ENCODE measurements around the gene RAB3GAP2.
A peak's percentile ranks its signal among the peaks of the same experiment; 100 is the strongest.

Gene RAB3GAP2

DNA sequence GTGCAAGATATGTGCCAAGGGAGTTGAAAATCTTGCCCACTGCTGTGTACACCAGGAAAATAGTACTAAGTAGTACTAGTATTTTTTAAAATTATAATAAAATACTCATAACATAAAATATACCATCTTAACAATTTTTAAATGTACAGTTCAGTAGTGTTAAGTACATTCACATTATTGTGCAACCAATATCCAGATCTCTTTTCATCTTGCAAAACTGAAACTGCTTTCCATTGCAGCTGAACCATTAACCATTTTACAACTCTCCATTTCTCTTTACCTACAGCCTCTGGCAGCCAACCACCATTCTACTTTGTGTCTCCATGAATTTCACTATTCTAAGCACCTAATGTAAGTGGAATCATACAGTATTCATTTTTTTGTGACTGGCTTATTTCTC, 19.3 kb upstream of the RAB3GAP2 start:
- Histone ChIP-seq H3K36me3 (no peaks in the 10 kb centered on the region), H3K27ac (no peak overlapping the region), H3K9ac (no peak overlapping the region), H3K4me2 (no peak overlapping the region), H3K4me3 (no peak overlapping the region), H3K27me3 (no peaks in the 10 kb centered on the region), H4K20me1 (no peaks in the 10 kb centered on the region), H3K4me1 (no peaks in the 10 kb centered on the region), H3K9me3 (replicated peaks in 1 of 11) (no peaks in the 10 kb centered on the region)
- no peak for TF ChIP-seq Cebpa-rat (IDR thresholded peaks at IDR 0.05)

DNA sequence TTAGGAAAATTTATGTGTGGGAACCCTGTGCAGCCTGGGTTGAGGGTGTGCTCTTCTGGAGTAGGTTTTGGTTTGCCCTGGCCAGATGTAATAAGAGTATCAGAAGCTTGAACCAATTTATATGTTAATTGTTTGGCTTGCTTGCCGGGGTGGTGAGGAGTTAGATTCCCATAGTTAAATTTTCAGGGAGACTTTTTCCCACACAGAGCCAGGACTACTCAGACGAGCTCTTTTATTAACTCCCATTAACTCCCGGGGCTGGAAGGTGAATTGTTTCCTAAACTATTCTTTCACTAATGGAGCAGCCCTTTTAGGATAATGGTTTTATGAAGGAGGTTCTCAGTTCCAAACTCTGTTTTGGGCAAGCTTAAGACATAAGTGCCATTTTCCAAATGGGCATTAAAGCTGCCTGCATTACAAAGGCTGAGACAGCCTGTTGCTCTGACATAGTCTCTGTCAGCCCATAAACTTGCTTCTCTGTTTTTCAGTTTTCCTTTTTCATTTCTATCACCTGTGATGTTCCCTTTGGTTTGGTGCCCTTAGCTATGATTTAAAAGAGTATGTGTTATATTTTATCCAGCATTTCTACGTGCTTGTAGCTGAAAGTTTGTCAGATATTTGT, 18.0 kb upstream of the RAB3GAP2 start:
- Histone ChIP-seq H4K20me1 (no peaks in the 10 kb centered on the region), H3K9me3 (replicated peaks in 1 of 11) (no peaks in the 10 kb centered on the region), H3K9ac (no peak overlapping the region), H3K27ac (no peak overlapping the region), H3K4me3 (no peak overlapping the region), H3K4me2 (no peak overlapping the region), H3K36me3 (no peaks in the 10 kb centered on the region), H3K27me3 (no peaks in the 10 kb centered on the region), H3K4me1 (no peaks in the 10 kb centered on the region)
- no peak for TF ChIP-seq Cebpa-rat (IDR thresholded peaks at IDR 0.05)

- Histone ChIP-seq H3K36me3 (no peaks in the 10 kb centered on the region), H3K27me3 (no peaks in the 10 kb centered on the region), H3K27ac (no peak overlapping the region), H3K9ac (no peak overlapping the region), H3K4me3 (no peak overlapping the region), H3K9me3 (replicated peaks in 1 of 11) (no peaks in the 10 kb centered on the region), H4K20me1 (no peaks in the 10 kb centered on the region), H3K4me2 (no peak overlapping the region), H3K4me1 (no peaks in the 10 kb centered on the region)
- TF ChIP-seq Cebpa-rat (IDR thresholded peaks at IDR 0.05): no peak
Measured at GRCh38 chr1:220287129-220287528, 14.9 kb upstream of the RAB3GAP2 start.

- Histone ChIP-seq H4K20me1 (no peaks in the 10 kb centered on the region), H3K9ac (no peak overlapping the region), H3K4me3 (no peak overlapping the region), H3K4me1 (no peaks in the 10 kb centered on the region), H3K36me3 (no peaks in the 10 kb centered on the region), H3K4me2 (no peak overlapping the region), H3K9me3 (replicated peaks in 1 of 11) (no peaks in the 10 kb centered on the region), H3K27ac (no peak overlapping the region), H3K27me3 (no peaks in the 10 kb centered on the region)
- TF ChIP-seq Cebpa-rat (IDR thresholded peaks at IDR 0.05): no peak
Measured at GRCh38 chr1:220283625-220284024, 11.4 kb upstream of the RAB3GAP2 start.

- Histone ChIP-seq H3K9ac (no peak overlapping the region), H3K9me3 (replicated peaks in 1 of 11) (no peaks in the 10 kb centered on the region), H3K27me3 (no peaks in the 10 kb centered on the region), H3K4me1 (no peaks in the 10 kb centered on the region), H3K27ac (no peak overlapping the region), H3K4me3 (no peak overlapping the region), H3K36me3 (no peaks in the 10 kb centered on the region), H4K20me1 (no peaks in the 10 kb centered on the region), H3K4me2 (no peak overlapping the region)
- no peak for TF ChIP-seq Cebpa-rat (IDR thresholded peaks at IDR 0.05)
Measured at GRCh38 chr1:220281159-220281574, 8.9 kb upstream of the RAB3GAP2 start.

DNA sequence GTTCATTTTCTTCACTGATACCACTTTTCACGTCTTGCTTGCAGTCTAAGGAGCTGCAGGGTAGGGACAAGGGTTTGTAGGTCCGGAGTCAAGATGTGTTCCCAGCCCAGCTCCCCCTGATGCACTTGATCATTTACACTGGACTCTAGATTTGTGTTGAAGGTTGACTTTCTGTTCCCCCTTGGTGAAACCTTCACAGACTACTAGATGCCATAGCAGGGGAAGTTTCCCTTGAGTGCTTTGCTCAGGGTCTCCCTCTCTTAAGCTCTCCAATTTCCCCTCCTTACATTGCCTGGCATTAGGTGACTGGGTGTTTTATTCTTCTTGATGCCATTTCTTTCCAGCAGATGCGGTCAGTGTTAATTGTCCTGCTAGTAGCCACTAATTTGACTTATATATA, 8.0 kb upstream of the RAB3GAP2 start:
- Histone ChIP-seq H4K20me1 (no peaks in the 10 kb centered on the region), H3K4me3 (no peak overlapping the region), H3K27ac (no peak overlapping the region), H3K36me3 (no peaks in the 10 kb centered on the region), H3K27me3 (no peaks in the 10 kb centered on the region), H3K4me2 (no peak overlapping the region), H3K9ac (no peak overlapping the region), H3K4me1 (no peaks in the 10 kb centered on the region), H3K9me3 (replicated peaks in 1 of 11) (no peaks in the 10 kb centered on the region)
- TF ChIP-seq Cebpa-rat (IDR thresholded peaks at IDR 0.05): no peak

DNA sequence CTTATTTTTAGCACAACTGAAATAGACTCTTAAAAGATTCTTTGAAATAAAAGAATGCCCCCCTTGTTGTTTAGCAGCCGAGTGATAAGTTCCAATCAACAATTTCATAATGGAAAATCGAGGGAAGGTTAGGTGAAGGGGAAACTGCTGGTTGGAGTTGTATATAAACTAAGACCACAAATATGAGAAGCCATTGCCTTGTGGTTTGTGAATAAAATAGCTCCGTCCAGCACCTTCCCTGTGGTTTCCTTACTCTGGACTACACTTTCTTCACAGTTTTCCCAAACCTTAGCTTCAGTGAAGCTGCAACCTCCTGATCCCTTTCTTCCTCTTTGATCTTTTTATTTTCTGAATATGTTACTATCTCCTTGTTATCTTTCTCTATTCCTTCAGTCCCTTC, 6.7 kb upstream of the RAB3GAP2 start:
- no peaks in the 10 kb centered on the region for H3K4me1 ChIP-seq
- H3K36me3 ChIP-seq: no peaks in the 10 kb centered on the region
- TF ChIP-seq Cebpa-rat (IDR thresholded peaks at IDR 0.05): no peak
- H3K4me3 ChIP-seq: no peak overlapping the region
- no peak overlapping the region for H3K27ac ChIP-seq
- H3K9me3 ChIP-seq (replicated peaks in 1 of 11): no peaks in the 10 kb centered on the region; a peak in 1 of 22 replicates
- H3K9ac ChIP-seq: no peak overlapping the region
- H3K4me2 ChIP-seq: no peak overlapping the region
- H4K20me1 ChIP-seq: no peaks in the 10 kb centered on the region
- no peaks in the 10 kb centered on the region for H3K27me3 ChIP-seq

- Histone ChIP-seq H3K4me3 (no peak overlapping the region), H3K27ac (no peak overlapping the region), H3K27me3 (no peaks in the 10 kb centered on the region), H4K20me1 (peaks cover 0 to 4% (median 0%) of the 10 kb centered on the region in 11 experiments; a peak in 4 of 22 replicates), H3K9ac (no peak overlapping the region), H3K36me3 (no peaks in the 10 kb centered on the region; a peak in 2 of 22 replicates), H3K9me3 (replicated peaks in 1 of 11) (no peaks in the 10 kb centered on the region; a peak in 1 of 22 replicates), H3K4me2 (no peak overlapping the region), H3K4me1 (peaks cover 8 to 18% (median 16%) of the 10 kb centered on the region in 10 experiments)
- no peak for TF ChIP-seq Cebpa-rat (IDR thresholded peaks at IDR 0.05)
Measured at GRCh38 chr1:220275430-220275829, 3.2 kb upstream of the RAB3GAP2 start.

- Histone ChIP-seq H3K36me3 (peaks cover 6 to 10% (median 8%) of the 10 kb centered on the region in 11 experiments; a peak in 19 of 22 replicates), H4K20me1 (peaks cover 0 to 6% (median 0%) of the 10 kb centered on the region in 11 experiments; a peak in 7 of 22 replicates), H3K4me2 (0 out of 22 replicates have a peak overlapping the region, but pooled peaks of 1 of the 11 experiments have one; percentile 13), H3K27ac (no peak overlapping the region), H3K4me3 (no peak overlapping the region), H3K9ac (no peak overlapping the region), H3K27me3 (no peaks in the 10 kb centered on the region), H3K9me3 (replicated peaks in 1 of 11) (peaks cover 0 to under 1% (median 0%) of the 10 kb centered on the region in 11 experiments; a peak in 6 of 22 replicates), H3K4me1 (peaks cover 19 to 29% (median 24%) of the 10 kb centered on the region in 10 experiments)
- TF ChIP-seq Cebpa-rat (IDR thresholded peaks at IDR 0.05): no peak
Measured at GRCh38 chr1:220274251-220274855, 2.1 kb upstream of the RAB3GAP2 start.

DNA sequence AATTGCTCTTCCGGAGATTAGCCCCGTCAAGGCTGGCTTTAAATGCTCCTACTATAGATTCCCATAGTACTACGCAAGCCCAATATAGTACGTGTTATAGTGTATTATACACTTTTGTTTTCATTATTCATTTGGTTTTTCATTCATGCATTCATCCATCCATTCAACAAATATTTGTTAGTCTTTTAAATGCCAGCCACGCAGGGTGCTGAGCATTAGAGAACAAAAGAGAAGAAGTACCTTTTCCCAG, 513 bp upstream of the RAB3GAP2 start:
- Histone ChIP-seq H3K4me1 (peaks cover 20 to 31% (median 27%) of the 10 kb centered on the region in 10 experiments), H3K9ac (peak overlapping the region; percentile 81 to 96 (median 91)), H3K9me3 (replicated peaks in 1 of 11) (peaks cover 0 to 7% (median under 1%) of the 10 kb centered on the region in 11 experiments; a peak in 10 of 22 replicates), H3K27me3 (no peaks in the 10 kb centered on the region), H3K36me3 (peaks cover 21 to 26% (median 24%) of the 10 kb centered on the region in 11 experiments), H3K27ac (peak overlapping the region; percentile 81 to 97 (median 90); a peak in 20 of 22 replicates), H3K4me2 (peak overlapping the region; percentile 79 to 93 (median 88)), H4K20me1 (peaks cover 0 to 12% (median 1%) of the 10 kb centered on the region in 11 experiments; a peak in 9 of 22 replicates), H3K4me3 (peak overlapping the region; percentile 81 to 96 (median 89))
- TF ChIP-seq Cebpa-rat (IDR thresholded peaks at IDR 0.05): no peak
